HEK293T (cell line): ENCODE results near the gene MIOX.

Source experiments
- CTCF ChIA-PET: fragments of 350-600 bp; formaldehyde crosslinking; extraction: SDS; loops from one replicate; lab custom pipeline; 2021; ENCODE audit warnings: antibody characterized with exemption, inconsistent platforms; lab: Yijun Ruan, JAX
- POLR2A ChIA-PET: fragments of 350-600 bp; formaldehyde crosslinking; extraction: SDS; loops from one replicate; lab custom pipeline; 2020; ENCODE audit warnings: antibody characterized with exemption, inconsistent platforms; lab: Yijun Ruan, JAX
- DNase-seq: peaks from one replicate; pipeline ENCODE4 v3.0.0; 2012; ENCODE audit warnings: mixed read lengths; ENCODE audit errors: extremely low spot score
- ARNT ChIP-seq: fragments of 450-650 bp; IDR thresholded peaks from 2 replicates; pipeline ENCODE4 v1.6.1; 2017; ENCODE audit warnings: mild to moderate bottlenecking
- BHLHE40 ChIP-seq: fragments of 450-650 bp; IDR thresholded peaks from 2 replicates; pipeline ENCODE4 v1.6.1; 2016; ENCODE audit warnings: mild to moderate bottlenecking, moderate library complexity, borderline replicate concordance
- CTBP1 ChIP-seq: fragments of 450-650 bp; IDR thresholded peaks from 2 replicates; pipeline ENCODE4 v1.6.1; 2016; ENCODE audit warnings: borderline replicate concordance
- ELF4 ChIP-seq: fragments of 450-650 bp; IDR thresholded peaks from 2 replicates; pipeline ENCODE4 v1.6.1; 2017; ENCODE audit warnings: antibody characterized with exemption
- FOXA1 ChIP-seq: fragments of 450-650 bp; IDR thresholded peaks from 2 replicates; pipeline ENCODE4 v1.6.1; 2016; ENCODE audit warnings: mild to moderate bottlenecking
- FOXK2 ChIP-seq: fragments of 450-650 bp; IDR thresholded peaks from 2 replicates; pipeline ENCODE4 v1.6.1; 2016; ENCODE audit warnings: mild to moderate bottlenecking
- FOXM1 ChIP-seq: fragments of 450-650 bp; IDR thresholded peaks from 2 replicates; pipeline ENCODE4 v1.6.1; 2017; ENCODE audit warnings: mild to moderate bottlenecking, borderline replicate concordance
- HDGF ChIP-seq: fragments of 450-650 bp; IDR thresholded peaks from 2 replicates; pipeline ENCODE4 v1.6.1; 2017; ENCODE audit warnings: antibody characterized with exemption, borderline replicate concordance
- L3MBTL2 ChIP-seq: fragments of 450-650 bp; conservative IDR thresholded peaks from 2 replicates; pipeline ENCODE4 v1.6.1; 2016; ENCODE audit warnings: mild to moderate bottlenecking
- LEF1 ChIP-seq: fragments of 450-650 bp; IDR thresholded peaks from 2 replicates; pipeline ENCODE4 v1.6.1; 2017; ENCODE audit warnings: mild to moderate bottlenecking, borderline replicate concordance
- NFRKB ChIP-seq: fragments of 450-650 bp; IDR thresholded peaks from 2 replicates; pipeline ENCODE4 v1.6.1; 2016; ENCODE audit warnings: mild to moderate bottlenecking, moderate library complexity
- SP1 ChIP-seq: fragments of 450-650 bp; IDR thresholded peaks from 2 replicates; pipeline ENCODE4 v1.6.1; 2017
- SUZ12 ChIP-seq: fragments of 450-650 bp; IDR thresholded peaks from 2 replicates; pipeline ENCODE4 v1.6.1; 2016; ENCODE audit warnings: mild to moderate bottlenecking
- TARDBP ChIP-seq: fragments of 450-650 bp; IDR thresholded peaks from 2 replicates; pipeline ENCODE4 v1.6.1; 2016
- ZNF384 ChIP-seq: fragments of 450-650 bp; IDR thresholded peaks from 2 replicates; pipeline ENCODE4 v1.6.1; 2016
- TF ChIP-seq, protein P1 (sequence below): fragments of 450-650 bp; IDR thresholded peaks from 2 replicates; pipeline ENCODE4 v1.6.1; 2016

The MIOX gene

DNA sequence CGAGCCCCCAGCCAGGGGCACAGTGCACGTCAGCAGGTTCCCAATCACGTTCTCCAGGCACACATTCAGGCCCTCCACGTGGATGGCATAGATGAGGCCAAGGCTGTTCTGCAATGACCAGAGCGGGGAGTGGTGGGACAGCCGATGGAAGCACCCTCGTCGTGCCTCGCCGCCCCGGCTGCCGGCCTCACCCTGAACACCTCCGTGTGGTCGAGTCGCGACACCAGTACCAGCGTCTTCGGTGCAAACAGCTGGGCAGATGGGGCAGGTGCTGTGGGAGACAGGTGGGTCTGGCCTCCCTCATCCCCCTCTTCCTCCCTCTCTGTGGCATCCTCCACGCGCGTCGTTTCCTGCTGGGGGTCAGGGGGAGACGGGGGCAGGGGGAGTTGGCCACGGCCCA is 19.3 kb upstream of the MIOX start:
- POLR2A ChIA-PET, result interaction anchor here (1.8 kb wide), 1 partner anchor 58 kb away, joined by 5 read pairs; the partner anchor contains the start of gene SCO2
- TF ChIP-seq FOXA1, result no peak
- no peak for TF ChIP-seq ARNT
- TF ChIP-seq L3MBTL2, result no peak
- TF ChIP-seq, protein P1, sequence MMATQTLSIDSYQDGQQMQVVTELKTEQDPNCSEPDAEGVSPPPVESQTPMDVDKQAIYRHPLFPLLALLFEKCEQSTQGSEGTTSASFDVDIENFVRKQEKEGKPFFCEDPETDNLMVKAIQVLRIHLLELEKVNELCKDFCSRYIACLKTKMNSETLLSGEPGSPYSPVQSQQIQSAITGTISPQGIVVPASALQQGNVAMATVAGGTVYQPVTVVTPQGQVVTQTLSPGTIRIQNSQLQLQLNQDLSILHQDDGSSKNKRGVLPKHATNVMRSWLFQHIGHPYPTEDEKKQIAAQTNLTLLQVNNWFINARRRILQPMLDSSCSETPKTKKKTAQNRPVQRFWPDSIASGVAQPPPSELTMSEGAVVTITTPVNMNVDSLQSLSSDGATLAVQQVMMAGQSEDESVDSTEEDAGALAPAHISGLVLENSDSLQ, result no peak
- CTCF ChIA-PET, result no interaction called here
- no peak for DNase-seq

DNA sequence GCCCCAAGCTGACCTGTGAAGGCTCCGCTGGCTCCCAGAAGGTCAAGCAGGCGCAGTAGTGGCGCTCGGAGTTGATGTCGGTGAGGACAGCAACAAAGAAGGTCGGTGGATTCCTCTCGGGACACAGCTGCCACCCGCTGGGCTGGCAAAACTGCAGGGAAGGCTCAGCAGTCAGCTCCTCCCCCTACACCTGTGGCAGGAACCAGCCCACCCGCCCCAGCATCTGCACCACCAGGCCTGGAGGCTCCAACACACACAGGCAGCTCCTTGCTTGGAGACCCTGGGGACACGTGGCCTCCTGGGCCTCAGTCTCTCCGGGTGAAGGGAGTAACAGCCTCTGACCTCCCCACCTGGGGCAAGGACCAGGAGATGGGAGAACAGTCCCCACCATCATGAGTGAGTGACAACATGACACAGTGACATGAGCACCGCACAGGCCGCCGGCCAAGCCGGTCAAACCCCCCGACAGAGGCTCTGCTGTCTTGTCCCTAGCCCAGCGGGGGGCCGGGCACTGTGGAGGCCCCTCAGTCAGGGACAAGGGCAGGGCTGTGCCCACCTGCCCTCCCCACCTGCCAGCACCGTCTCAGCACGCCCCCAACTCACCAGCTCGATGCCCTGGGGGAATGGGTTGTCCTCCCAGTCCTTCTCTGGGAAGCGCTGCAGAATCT is 18.8 kb upstream of the MIOX start:
- ChIA-PET CTCF (no interaction called here), POLR2A (interaction anchor here (1.8 kb wide), 1 partner anchor 58 kb away, joined by 5 read pairs; the partner anchor contains the start of gene SCO2)
- TF ChIP-seq ZNF384 (no peak), SUZ12 (no peak), FOXM1 (no peak), HDGF (no peak), SP1 (no peak)
- TF ChIP-seq, protein P1, result no peak
- no peak for DNase-seq

DNA sequence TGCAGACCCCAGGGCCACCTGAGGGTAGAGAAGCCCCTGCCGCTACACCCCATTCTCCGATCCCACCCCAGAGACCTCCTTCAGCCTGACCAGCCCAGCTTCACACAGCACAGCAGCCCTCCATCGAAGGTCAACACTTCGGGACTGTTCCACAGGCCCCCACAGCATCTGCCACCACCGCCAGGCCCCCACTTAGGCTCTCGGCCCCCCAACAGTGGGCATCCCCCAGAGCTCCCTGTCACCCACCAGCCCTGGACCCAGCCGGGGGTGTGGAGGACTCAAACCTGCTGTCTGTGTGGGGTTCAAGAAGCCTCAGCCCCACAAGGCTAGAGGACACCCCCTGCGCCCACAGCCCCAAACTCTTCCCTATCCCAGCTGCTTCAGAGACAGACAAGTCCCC is 18.0 kb upstream of the MIOX start:
- TF ChIP-seq L3MBTL2 (no peak), FOXA1 (no peak), FOXK2 (no peak), ARNT (no peak), ZNF384 (no peak), CTBP1 (no peak)
- CTCF ChIA-PET, result no interaction called here
- DNase-seq, result no peak
- POLR2A ChIA-PET, result interaction anchor here (1.8 kb wide), 1 partner anchor 57 kb away, joined by 5 read pairs; the partner anchor contains the start of gene SCO2

DNA sequence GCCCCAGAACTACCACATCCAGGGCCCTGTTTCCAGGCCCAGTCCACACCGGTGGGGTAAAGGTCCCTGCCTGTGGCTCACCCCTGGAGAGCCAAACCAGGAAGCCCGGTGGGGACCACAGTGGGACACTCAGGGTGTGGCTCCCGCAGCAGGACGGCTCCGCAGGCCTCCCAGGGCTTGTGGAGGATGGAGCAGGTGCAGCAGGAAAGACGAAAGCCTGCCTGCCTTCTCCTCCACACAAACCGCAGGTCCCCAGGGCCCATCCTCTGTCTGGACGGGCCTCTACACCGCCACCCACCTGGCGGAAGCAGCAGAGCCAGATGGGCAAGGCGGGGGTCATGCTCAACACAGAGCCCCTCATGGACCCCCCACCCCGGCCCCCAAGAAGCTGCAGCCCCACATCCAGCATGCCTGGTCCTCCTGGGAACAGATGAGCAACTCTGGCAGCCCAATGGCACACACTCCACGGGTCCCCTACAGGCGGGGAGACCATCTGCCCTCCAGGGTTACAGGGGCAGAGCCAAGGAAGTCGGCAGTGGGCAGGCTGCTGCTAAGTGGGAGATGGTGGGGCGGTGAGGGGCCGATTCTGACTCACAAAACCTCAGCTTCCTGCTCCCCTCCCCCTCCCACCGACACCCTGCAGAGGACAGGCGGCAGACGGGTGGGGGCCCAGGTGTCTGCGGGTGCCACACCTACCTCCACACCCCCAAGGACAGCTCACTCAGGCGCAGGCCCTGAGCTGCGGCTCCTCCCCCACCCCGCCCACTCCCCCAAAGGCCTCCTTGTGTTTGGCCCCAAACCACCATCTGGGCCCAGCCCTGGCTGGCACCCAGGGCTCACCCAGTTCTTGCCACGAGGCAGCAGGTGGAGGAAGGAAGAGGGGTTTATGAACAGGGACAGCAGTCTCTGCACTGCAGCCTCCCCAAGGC is 17.0 kb upstream of the MIOX start:
- TF ChIP-seq BHLHE40, result no peak
- no peak for TF ChIP-seq FOXK2
- no peak for TF ChIP-seq SUZ12
- no peak for TF ChIP-seq L3MBTL2
- TF ChIP-seq ZNF384, result no peak
- no peak for TF ChIP-seq FOXM1
- no peak for TF ChIP-seq HDGF
- TF ChIP-seq, protein P1, result no peak
- TF ChIP-seq SP1, result no peak
- TF ChIP-seq CTBP1, result no peak
- no peak for TF ChIP-seq ARNT
- no peak for TF ChIP-seq LEF1
- no peak for TF ChIP-seq NFRKB
- TF ChIP-seq ELF4, result no peak
- TF ChIP-seq TARDBP, result no peak
- TF ChIP-seq FOXA1, result no peak
- DNase-seq, result no peak

DNA sequence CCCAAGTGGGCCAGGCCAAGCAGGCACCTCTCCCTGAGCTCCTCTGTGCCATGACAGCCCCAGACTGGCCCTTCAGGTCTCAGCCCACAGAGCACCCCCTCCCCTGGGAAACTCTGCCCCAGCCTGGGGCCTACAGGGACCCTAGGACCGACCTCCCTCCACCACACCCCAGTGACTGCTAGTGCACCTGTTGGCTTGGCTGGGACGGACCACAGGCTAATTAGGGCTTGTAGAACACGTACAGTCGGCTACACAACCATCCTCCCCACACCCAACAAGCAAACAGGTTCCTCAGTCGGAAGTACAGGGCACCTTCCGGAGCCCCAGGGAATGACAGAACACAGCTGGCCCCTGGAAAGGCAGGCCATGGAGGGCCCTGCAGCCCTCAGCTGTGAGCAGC is 16.2 kb upstream of the MIOX start:
- ChIA-PET POLR2A (interaction anchor here (1.2 kb wide), 1 partner anchor 55 kb away, joined by 6 read pairs; the partner anchor contains the start of gene SCO2), CTCF (interaction anchor here (2.0 kb wide), 1 partner anchor 55 kb away, joined by 11 read pairs; the partner anchor contains the start of gene SCO2)
- DNase-seq, result no peak
- no peak for TF ChIP-seq TARDBP
- TF ChIP-seq HDGF, result no peak
- TF ChIP-seq ZNF384, result no peak
- no peak for TF ChIP-seq LEF1
- TF ChIP-seq SUZ12, result no peak

More for the DNA sequence above, 17.0 kb upstream of the MIOX start:
- POLR2A ChIA-PET, result no interaction called here
- CTCF ChIA-PET, result interaction anchor here (2.0 kb wide), 1 partner anchor 56 kb away, joined by 11 read pairs; the partner anchor contains the start of gene SCO2

DNA sequence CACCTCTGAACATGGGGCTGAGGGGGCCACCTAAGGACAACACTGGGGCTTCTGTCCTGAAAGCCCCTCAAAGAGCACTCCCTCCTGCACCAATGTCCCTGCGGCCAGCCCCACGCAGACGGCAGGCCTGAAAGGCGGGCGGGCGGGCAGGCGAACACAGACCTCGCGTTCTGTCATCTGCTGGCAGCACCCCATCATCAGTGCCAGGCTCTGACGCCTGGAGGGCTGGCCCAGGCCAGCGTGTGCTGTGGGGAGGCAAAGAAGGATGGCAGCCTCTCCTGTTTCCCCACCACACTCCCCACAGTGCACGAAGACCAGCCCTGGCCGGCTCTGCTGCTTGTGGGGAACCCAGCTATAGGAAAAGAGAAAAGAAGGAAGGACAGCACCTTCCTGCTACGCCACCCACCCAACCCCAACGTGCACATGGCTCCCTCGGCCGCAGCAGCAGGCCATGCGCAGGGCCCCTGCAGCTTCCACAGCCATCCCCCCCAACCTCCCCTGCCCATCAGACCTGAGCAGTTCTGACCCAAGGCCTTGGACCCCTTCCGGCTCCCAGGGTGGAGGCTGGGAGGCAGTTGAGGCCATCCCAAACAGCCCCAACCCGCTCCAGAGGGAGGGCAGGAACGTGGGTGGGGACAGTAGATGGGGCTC is 15.3 kb upstream of the MIOX start:
- DNase-seq, result no peak
- POLR2A ChIA-PET, result interaction anchor here (1.2 to 2.5 kb wide), 2 partner anchors 54 kb away, joined by 6 read pairs; partner anchors contain the start of gene SCO2
- CTCF ChIA-PET, result interaction anchor here (1.6 to 2.0 kb wide), 2 partner anchors 27 to 54 kb away, joined by 11 to 12 read pairs; partner anchors contain the start of gene SCO2
- no peak for TF ChIP-seq SUZ12
- no peak for TF ChIP-seq SP1
- no peak for TF ChIP-seq NFRKB
- TF ChIP-seq ARNT, result no peak
- no peak for TF ChIP-seq LEF1
- no peak for TF ChIP-seq TARDBP
- TF ChIP-seq ZNF384, result no peak
- TF ChIP-seq, protein P1, result no peak
- no peak for TF ChIP-seq CTBP1
- TF ChIP-seq L3MBTL2, result no peak
- TF ChIP-seq BHLHE40, result no peak
- no peak for TF ChIP-seq ELF4
